GM12878 (cell line): ENCODE measurements around the gene DCAF12. TPM values are rescaled to one million over a fixed set of nuclear protein-coding genes. Genes with fewer than 3 reads are reported as not detected.

Source experiments
- CUX1 ChIP-seq: IDR thresholded peaks from 2 replicates; pipeline ENCODE4 v1.6.1; 2012; ENCODE audit warnings: improper control_type of control experiment, low read depth, low read length; ENCODE audit not compliant: insufficient replicate concordance
- ESRRA ChIP-seq: IDR thresholded peaks from 2 replicates; pipeline ENCODE4 v1.6.1; 2012; ENCODE audit warnings: mild to moderate bottlenecking, low read length, improper control_type of control experiment
- IKZF1 ChIP-seq: fragments of 450-650 bp; conservative IDR thresholded peaks from 2 replicates; pipeline ENCODE4 v1.6.1; 2017; ENCODE audit warnings: antibody characterized with exemption, mild to moderate bottlenecking
- KLF5 ChIP-seq: fragments of 450-650 bp; IDR thresholded peaks from 2 replicates; pipeline ENCODE4 v1.6.1; 2014; ENCODE audit warnings: mild to moderate bottlenecking; ENCODE audit not compliant: partially characterized antibody
- LARP7 ChIP-seq: fragments of 450-650 bp; IDR thresholded peaks from 2 replicates; pipeline ENCODE4 v1.6.1; 2017; ENCODE audit warnings: mild to moderate bottlenecking
- MEF2A ChIP-seq: IDR thresholded peaks from 2 replicates; pipeline ENCODE4 v1.6.1; 2011; ENCODE audit warnings: low read depth, mild to moderate bottlenecking, low read length, moderate library complexity; ENCODE audit not compliant: insufficient read depth
- MEF2B ChIP-seq: fragments of 450-650 bp; IDR thresholded peaks from 2 replicates; pipeline ENCODE4 v1.6.1; 2018; ENCODE audit warnings: mild to moderate bottlenecking, moderate library complexity; ENCODE audit not compliant: partially characterized antibody, poor library complexity, severe bottlenecking
- NR2C1 ChIP-seq: fragments of 450-650 bp; IDR thresholded peaks from 2 replicates; pipeline ENCODE4 v1.6.1; 2017; ENCODE audit warnings: antibody characterized with exemption, mild to moderate bottlenecking, moderate library complexity
- NR2F1 ChIP-seq: fragments of 450-650 bp; conservative IDR thresholded peaks from 2 replicates; pipeline ENCODE4 v1.6.1; 2017; ENCODE audit warnings: mild to moderate bottlenecking
- POLR2A ChIP-seq: IDR thresholded peaks from 2 replicates; pipeline ENCODE4 v1.6.1; 2011; ENCODE audit warnings: low read depth, mild to moderate bottlenecking, low read length
- POU2F2 ChIP-seq: IDR thresholded peaks from 3 replicates; pipeline ENCODE4 v1.6.1; 2011; ENCODE audit warnings: low read depth, mild to moderate bottlenecking, low read length, borderline replicate concordance
- SIN3A ChIP-seq: IDR thresholded peaks from 2 replicates; pipeline ENCODE4 v1.6.1; 2012; ENCODE audit warnings: low read depth, low read length, improper control_type of control experiment
- SP1 ChIP-seq: IDR thresholded peaks from one replicate; pipeline ENCODE4 v1.6.1; 2011; ENCODE audit warnings: low read depth, low read length
- STAT1 ChIP-seq: fragments of 450-650 bp; conservative IDR thresholded peaks from 2 replicates; pipeline ENCODE4 v1.6.1; 2014; ENCODE audit warnings: antibody characterized with exemption, mild to moderate bottlenecking
- TAF1 ChIP-seq: IDR thresholded peaks from 2 replicates; pipeline ENCODE4 v1.6.1; 2011; ENCODE audit warnings: mild to moderate bottlenecking, low read depth, low read length, borderline replicate concordance
- TCF12 ChIP-seq: IDR thresholded peaks from 2 replicates; pipeline ENCODE4 v1.6.1; 2011; ENCODE audit warnings: low read depth, mild to moderate bottlenecking, low read length
- ZNF384 ChIP-seq: IDR thresholded peaks from 2 replicates; pipeline ENCODE4 v1.6.1; 2012; ENCODE audit warnings: low read depth, mild to moderate bottlenecking, low read length, improper control_type of control experiment, borderline replicate concordance
- polyA plus RNA-seq, 11 experiments: library from polyadenylated mRNA; depleted of rRNA in 4 of 11; unstranded in 6 of 11; stranded (reverse) in 5 of 11; fragments of >200 nt; fragmentation: Nextera tagmentation in 4 of 11; fragmentation: Illumina TruSeq in 1 of 11; extraction: Ambion mirVana in 4 of 11; extraction: Trizol in 1 of 11; gene quantifications; 1 replicate in 1 of 11; 2 replicates in 10 of 11; pipeline versions ENCODE4 v1.2.1 to v1.2.3, GENCODE V29; 2011 to 2016; ENCODE audit warnings: inconsistent platforms in 2 of 11, missing spikeins in 2 of 11, low read depth in 1 of 11
- total RNA-seq, 4 experiments: library from RNA; depleted of rRNA in 3 of 4; stranded (reverse); fragments of >200 nt in 3 of 4; fragmentation: Illumina TruSeq in 1 of 4; extraction: Trizol in 1 of 4; gene quantifications; 2 replicates each; pipeline versions ENCODE4 v1.2.1 to v1.2.3, GENCODE V29; 2013 to 2021
- TF ChIP-seq, protein P1 (sequence below): fragments of 450-650 bp; IDR thresholded peaks from 2 replicates; pipeline ENCODE4 v1.6.1; 2017; ENCODE audit warnings: antibody characterized with exemption, mild to moderate bottlenecking, moderate library complexity
- TF ChIP-seq, protein P2 (sequence below): IDR thresholded peaks from 2 replicates; pipeline ENCODE4 v1.6.1; 2011; ENCODE audit warnings: low read depth, low read length, improper control_type of control experiment, borderline replicate concordance
- TF ChIP-seq, protein P3 (sequence below): IDR thresholded peaks from 2 replicates; pipeline ENCODE4 v1.6.1; 2011; ENCODE audit warnings: borderline replicate concordance, low read depth, mild to moderate bottlenecking, moderate library complexity, low read length; ENCODE audit not compliant: insufficient read depth, poor library complexity, severe bottlenecking

The DCAF12 gene
- total and polyA plus RNA-seq, 10 of the 15 experiments (the other 5 are each of a cell fraction or from before 2014, with no cell fraction given) = 11.7 to 57.6 (median 34.6) TPM

DNA sequence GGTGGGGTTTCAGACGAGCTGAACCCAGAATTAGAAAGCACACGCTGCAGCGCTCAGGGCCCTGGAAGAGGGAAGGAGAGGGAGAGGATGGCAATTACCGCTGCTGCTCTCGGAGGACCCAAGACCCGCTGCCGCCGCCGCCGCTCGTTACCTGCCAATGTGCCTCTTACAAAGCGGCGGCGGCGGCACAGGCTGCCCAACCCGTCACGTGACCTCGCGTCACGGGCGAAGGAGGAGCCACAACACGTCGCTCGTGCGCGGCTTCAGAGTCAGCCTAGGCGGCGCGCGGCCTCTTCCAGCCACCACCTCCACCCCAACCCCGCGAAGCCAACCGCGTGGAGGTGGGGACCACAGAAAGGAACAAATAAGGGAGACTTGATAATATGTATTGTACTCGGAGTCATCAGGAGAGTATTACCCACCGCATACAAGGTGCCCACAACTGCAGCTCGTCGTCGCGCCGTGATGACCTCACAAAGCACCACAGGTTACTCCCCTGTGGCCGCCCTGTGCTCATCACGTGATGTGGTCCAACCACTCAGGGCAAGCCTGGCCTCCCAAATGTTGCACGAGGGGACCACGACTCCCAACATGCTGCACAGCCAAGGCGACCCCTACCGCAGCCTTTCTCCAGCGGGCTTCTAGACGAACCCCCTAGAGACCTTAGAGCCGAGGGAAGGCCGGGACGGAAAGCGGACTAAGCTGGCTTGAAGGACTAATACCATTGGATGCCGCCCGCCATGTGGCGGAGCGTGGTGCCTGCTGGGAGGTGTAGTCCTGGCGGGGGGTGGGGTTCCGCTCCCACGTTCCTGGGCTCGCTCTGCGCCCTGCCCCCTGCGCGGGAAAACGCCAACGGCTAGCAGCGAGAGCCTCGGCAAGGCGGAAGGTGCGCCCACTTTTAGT lies 77.5 kb downstream of the DCAF12 start, which contains the start of gene UBAP2 (continued):
- TF ChIP-seq IKZF1 = peak; percentile 93
- TF ChIP-seq KLF5 = no peak
- TF ChIP-seq NR2F1 = peak; percentile 45; the same call in 1 of the 2 replicates
- peak; percentile 97 for TF ChIP-seq MEF2B
- TF ChIP-seq ZNF384 = no peak
- TF ChIP-seq LARP7 = peak; percentile 70
- TF ChIP-seq POLR2A = peak; percentile 95
- TF ChIP-seq STAT1 = peak; percentile 65; the same call in 1 of the 2 replicates
- TF ChIP-seq TCF12 = peak; percentile 75
- no peak for TF ChIP-seq ESRRA
- TF ChIP-seq, protein P1, sequence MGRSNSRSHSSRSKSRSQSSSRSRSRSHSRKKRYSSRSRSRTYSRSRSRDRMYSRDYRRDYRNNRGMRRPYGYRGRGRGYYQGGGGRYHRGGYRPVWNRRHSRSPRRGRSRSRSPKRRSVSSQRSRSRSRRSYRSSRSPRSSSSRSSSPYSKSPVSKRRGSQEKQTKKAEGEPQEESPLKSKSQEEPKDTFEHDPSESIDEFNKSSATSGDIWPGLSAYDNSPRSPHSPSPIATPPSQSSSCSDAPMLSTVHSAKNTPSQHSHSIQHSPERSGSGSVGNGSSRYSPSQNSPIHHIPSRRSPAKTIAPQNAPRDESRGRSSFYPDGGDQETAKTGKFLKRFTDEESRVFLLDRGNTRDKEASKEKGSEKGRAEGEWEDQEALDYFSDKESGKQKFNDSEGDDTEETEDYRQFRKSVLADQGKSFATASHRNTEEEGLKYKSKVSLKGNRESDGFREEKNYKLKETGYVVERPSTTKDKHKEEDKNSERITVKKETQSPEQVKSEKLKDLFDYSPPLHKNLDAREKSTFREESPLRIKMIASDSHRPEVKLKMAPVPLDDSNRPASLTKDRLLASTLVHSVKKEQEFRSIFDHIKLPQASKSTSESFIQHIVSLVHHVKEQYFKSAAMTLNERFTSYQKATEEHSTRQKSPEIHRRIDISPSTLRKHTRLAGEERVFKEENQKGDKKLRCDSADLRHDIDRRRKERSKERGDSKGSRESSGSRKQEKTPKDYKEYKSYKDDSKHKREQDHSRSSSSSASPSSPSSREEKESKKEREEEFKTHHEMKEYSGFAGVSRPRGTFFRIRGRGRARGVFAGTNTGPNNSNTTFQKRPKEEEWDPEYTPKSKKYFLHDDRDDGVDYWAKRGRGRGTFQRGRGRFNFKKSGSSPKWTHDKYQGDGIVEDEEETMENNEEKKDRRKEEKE = no peak
- TF ChIP-seq, protein P2, sequence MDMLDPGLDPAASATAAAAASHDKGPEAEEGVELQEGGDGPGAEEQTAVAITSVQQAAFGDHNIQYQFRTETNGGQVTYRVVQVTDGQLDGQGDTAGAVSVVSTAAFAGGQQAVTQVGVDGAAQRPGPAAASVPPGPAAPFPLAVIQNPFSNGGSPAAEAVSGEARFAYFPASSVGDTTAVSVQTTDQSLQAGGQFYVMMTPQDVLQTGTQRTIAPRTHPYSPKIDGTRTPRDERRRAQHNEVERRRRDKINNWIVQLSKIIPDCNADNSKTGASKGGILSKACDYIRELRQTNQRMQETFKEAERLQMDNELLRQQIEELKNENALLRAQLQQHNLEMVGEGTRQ = peak; percentile 83
- TF ChIP-seq SIN3A = peak; percentile 90
- TF ChIP-seq, protein P3, sequence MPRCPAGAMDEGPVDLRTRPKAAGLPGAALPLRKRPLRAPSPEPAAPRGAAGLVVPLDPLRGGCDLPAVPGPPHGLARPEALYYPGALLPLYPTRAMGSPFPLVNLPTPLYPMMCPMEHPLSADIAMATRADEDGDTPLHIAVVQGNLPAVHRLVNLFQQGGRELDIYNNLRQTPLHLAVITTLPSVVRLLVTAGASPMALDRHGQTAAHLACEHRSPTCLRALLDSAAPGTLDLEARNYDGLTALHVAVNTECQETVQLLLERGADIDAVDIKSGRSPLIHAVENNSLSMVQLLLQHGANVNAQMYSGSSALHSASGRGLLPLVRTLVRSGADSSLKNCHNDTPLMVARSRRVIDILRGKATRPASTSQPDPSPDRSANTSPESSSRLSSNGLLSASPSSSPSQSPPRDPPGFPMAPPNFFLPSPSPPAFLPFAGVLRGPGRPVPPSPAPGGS = peak; percentile 43
- TF ChIP-seq CUX1 = no peak
- TF ChIP-seq SP1 = peak; percentile 72
- peak; percentile 42 for TF ChIP-seq NR2C1
- peak; percentile 96 for TF ChIP-seq TAF1
- no peak for TF ChIP-seq MEF2A
- peak; percentile 78; the same call in 2 of the 3 replicates for TF ChIP-seq POU2F2
